SK-N-SH (cell line): ENCODE results near the gene FAM168A. TPM values are rescaled to one million over a fixed set of nuclear protein-coding genes. Genes with fewer than 3 reads are reported as not detected.

Experiments used
- CTCF ChIA-PET: fragments of 300-600, 350-600 bp; formaldehyde crosslinking; extraction: SDS; loops from one replicate; lab custom pipeline; 2021; lab: Yijun Ruan, JAX
- POLR2A ChIA-PET: fragments of 350-600 bp; sonication (Branson Sonifier 250); formaldehyde crosslinking; extraction: SDS; loops from one replicate; lab custom pipeline; 2020; ENCODE audit warnings: antibody characterized with exemption, inconsistent platforms; lab: Yijun Ruan, JAX
- DNase-seq: peaks from one replicate; pipeline ENCODE4 v3.0.0; 2012
- H2AFZ ChIP-seq: fragments of 200-600 bp; sonication (generic); 2 replicates; pipeline ENCODE4 v1.8.1; 2016; ENCODE audit warnings: antibody characterized with exemption, mild to moderate bottlenecking, low read depth
- H3F3A ChIP-seq: fragments of 200-600 bp; sonication (generic); replicated peaks from 2 replicates; pipeline ENCODE3; 2016; ENCODE audit warnings: antibody characterized with exemption, mild to moderate bottlenecking; ENCODE audit not compliant: insufficient read depth
- H3K27ac ChIP-seq, 2 experiments: fragments of 200-500 bp in 1 of 2; fragments of 200-600 bp in 1 of 2; sonication (Bioruptor generic) in 1 of 2; sonication (generic), shearing (Covaris generic) in 1 of 2; 2 replicates each; pipeline versions ENCODE4 v1.5.1 to v1.6.1; 2014 to 2016; ENCODE audit warnings: low read depth in 2 of 2, inconsistent platforms in 1 of 2, low read length in 1 of 2, mild to moderate bottlenecking in 1 of 2, mixed read lengths in 1 of 2
- H3K27me3 ChIP-seq: fragments of 200-600 bp; sonication (generic), shearing (Covaris generic); 2 replicates; pipeline ENCODE4 v1.6.1; 2016; ENCODE audit warnings: mixed run types; ENCODE audit not compliant: insufficient read depth
- H3K36me3 ChIP-seq, 2 experiments: fragments of 200-500 bp in 1 of 2; fragments of 200-600 bp in 1 of 2; sonication (Bioruptor generic) in 1 of 2; sonication (generic) in 1 of 2; replicated peaks in 1 of 2; 2 replicates each; pipeline versions ENCODE3 to v1.5.1; 2014 to 2016; ENCODE audit warnings: low read length in 1 of 2, mild to moderate bottlenecking in 1 of 2; ENCODE audit not compliant: insufficient read depth in 2 of 2, control insufficient read depth in 1 of 2
- H3K4me1 ChIP-seq, 2 experiments: fragments of 200-500 bp in 1 of 2; fragments of 200-600 bp in 1 of 2; sonication (Bioruptor generic) in 1 of 2; sonication (generic), shearing (Covaris generic) in 1 of 2; 2 replicates each; pipeline versions ENCODE4 v1.5.1 to v1.6.1; 2014 to 2016; ENCODE audit warnings: low read depth in 1 of 2, low read length in 1 of 2, mixed run types in 1 of 2; ENCODE audit not compliant: insufficient read depth in 2 of 2, control insufficient read depth in 1 of 2
- H3K4me2 ChIP-seq: fragments of 200-600 bp; sonication (generic), shearing (Covaris generic); 2 replicates; pipeline ENCODE4 v1.6.1; 2017; ENCODE audit warnings: mixed run types
- H3K4me3 ChIP-seq, 2 experiments: fragments of 200-500 bp in 1 of 2; fragments of 200-600 bp in 1 of 2; sonication (Bioruptor generic) in 1 of 2; sonication (generic), shearing (Covaris generic) in 1 of 2; 2 replicates each; pipeline versions ENCODE4 v1.5.1 to v1.8.1; 2014 to 2016; ENCODE audit warnings: low read depth in 2 of 2, inconsistent platforms in 1 of 2, low read length in 1 of 2, mild to moderate bottlenecking in 1 of 2, mixed read lengths in 1 of 2, moderate library complexity in 1 of 2
- H3K79me2 ChIP-seq: fragments of 200-600 bp; sonication (generic); 2 replicates; pipeline ENCODE4 v1.8.1; 2017; ENCODE audit warnings: mild to moderate bottlenecking; ENCODE audit not compliant: insufficient read depth
- H3K9ac ChIP-seq: fragments of 200-600 bp; sonication (generic); 2 replicates; pipeline ENCODE4 v1.6.1; 2017; ENCODE audit warnings: mixed run types
- H3K9me2 ChIP-seq: fragments of 200-600 bp; sonication (generic); 2 replicates; pipeline ENCODE4 v1.6.1; 2017; ENCODE audit warnings: mixed run types
- H3K9me3 ChIP-seq: fragments of 200-600 bp; sonication (generic); 2 replicates; pipeline ENCODE4 v1.6.1; 2017; ENCODE audit warnings: mixed run types, mild to moderate bottlenecking, moderate library complexity
- H4K20me1 ChIP-seq: fragments of 200-600 bp; sonication (generic); 2 replicates; pipeline ENCODE4 v1.6.1; 2017; ENCODE audit warnings: mild to moderate bottlenecking, mixed run types; ENCODE audit not compliant: insufficient read depth
- ELF1 ChIP-seq: IDR thresholded peaks from 2 replicates; pipeline ENCODE4 v1.4.0; 2012
- EP300 ChIP-seq, 2 experiments: IDR thresholded peaks; 2 replicates each; pipeline versions ENCODE4 v1.4.0 to v1.6.1; 2012; ENCODE audit warnings: borderline replicate concordance in 1 of 2, low read depth in 1 of 2, low read length in 1 of 2
- EZH2phosphoT487 ChIP-seq: fragments of 200-600 bp; sonication (generic); IDR thresholded peaks from 2 replicates; pipeline ENCODE4 v1.6.1; 2017; ENCODE audit warnings: low read depth, mixed run types, mild to moderate bottlenecking, antibody characterized with exemption, moderate library complexity, borderline replicate concordance
- GABPA ChIP-seq: IDR thresholded peaks from 2 replicates; pipeline ENCODE4 v1.4.0; 2012; ENCODE audit warnings: low read depth, mild to moderate bottlenecking
- GATA2 ChIP-seq: sonication (generic); formaldehyde crosslinking; IDR thresholded peaks from 2 replicates; pipeline ENCODE4 v1.5.0; 2020; ENCODE audit warnings: mild to moderate bottlenecking, missing genetic modification reagents
- MEF2A ChIP-seq: IDR thresholded peaks from 2 replicates; pipeline ENCODE4 v1.4.0; 2012; ENCODE audit warnings: low read depth, borderline replicate concordance
- NFIC ChIP-seq: IDR thresholded peaks from 2 replicates; pipeline ENCODE4 v1.4.0; 2012; ENCODE audit warnings: borderline replicate concordance
- NRF1 ChIP-seq: IDR thresholded peaks from 2 replicates; pipeline ENCODE4 v1.6.1; 2012; ENCODE audit warnings: low read depth, mild to moderate bottlenecking, low read length
- POLR2AphosphoS5 ChIP-seq: IDR thresholded peaks from 2 replicates; pipeline ENCODE4 v1.6.1; 2012; ENCODE audit warnings: low read depth, low read length
- RCOR1 ChIP-seq: fragments of 150-350 bp; IDR thresholded peaks from 2 replicates; pipeline ENCODE4 v1.6.1; 2017; ENCODE audit warnings: antibody characterized with exemption, low read length
- SIN3A ChIP-seq: IDR thresholded peaks from 2 replicates; pipeline ENCODE4 v1.6.1; 2012; ENCODE audit warnings: low read depth, mild to moderate bottlenecking, low read length, moderate library complexity, borderline replicate concordance
- YY1 ChIP-seq: IDR thresholded peaks from 2 replicates; pipeline ENCODE4 v1.4.0; 2012; ENCODE audit warnings: low read depth, mild to moderate bottlenecking
- ZBTB33 ChIP-seq: IDR thresholded peaks from 2 replicates; pipeline ENCODE4 v1.4.0; 2012; ENCODE audit warnings: low read depth, borderline replicate concordance
- WGBS: methylation state at CpG from one replicate; pipeline ENCODE4 v1.1.6; 2017; ENCODE audit warnings: low lambda C conversion rate; 5-methylcytosine and 5-hydroxymethylcytosine counted together
- polyA plus RNA-seq, 3 experiments: library from polyadenylated mRNA; depleted of rRNA; stranded (reverse); fragments of >200 nt; gene quantifications; 2 replicates each; pipeline ENCODE4 v1.2.3, GENCODE V29; 2012
- TF ChIP-seq, protein P1 (sequence below): fragments of 200-600 bp; sonication (generic); IDR thresholded peaks from 2 replicates; pipeline ENCODE4 v1.6.1; 2017; ENCODE audit warnings: antibody characterized with exemption, mild to moderate bottlenecking, moderate library complexity
- TF ChIP-seq, protein P2 (sequence below): IDR thresholded peaks from 2 replicates; pipeline ENCODE4; 2012
- TF ChIP-seq, protein P3 (sequence below): fragments of 150-350 bp; IDR thresholded peaks from 2 replicates; pipeline ENCODE4 v1.6.1; 2017; ENCODE audit warnings: antibody characterized with exemption, low read length, low read depth, borderline replicate concordance
- TF ChIP-seq, protein P4 (sequence below): IDR thresholded peaks from 2 replicates; pipeline ENCODE4 v1.4.0; 2012; ENCODE audit warnings: low read depth

FAM168A gene
- polyA plus RNA-seq, 1 of the 3 experiments (the other 2 are of a cell fraction) = 17.8 TPM

DNA sequence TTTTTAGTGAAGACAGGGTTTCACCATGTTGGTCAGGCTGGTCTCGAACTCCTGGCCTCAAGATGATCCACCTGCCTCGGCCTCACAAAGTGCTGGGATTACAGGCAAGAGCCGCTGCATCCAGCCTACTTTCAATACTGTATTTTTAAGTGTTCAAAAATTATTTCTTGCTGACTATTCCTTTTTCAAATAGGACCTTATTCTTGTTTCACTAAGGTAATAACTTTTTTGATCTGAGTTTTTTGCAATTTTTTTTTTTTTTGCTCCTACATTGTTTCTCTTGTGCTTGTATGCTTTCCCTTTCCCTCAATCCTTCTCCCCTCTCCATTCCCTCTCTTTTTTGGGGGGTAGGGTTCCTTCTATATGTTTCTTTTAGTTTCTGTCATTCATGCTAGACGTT, 73.1 kb downstream of the FAM168A start:
- H3K9me3 ChIP-seq = no peaks in the 10 kb centered on the region
- WGBS = 92% methylated on average over 4 of the region's 4 CpGs
- TF ChIP-seq POLR2AphosphoS5 (no peak), GATA2 (CRISPR knock-in tag) (no peak), EP300 (IDR thresholded peaks at IDR 0.05; ENCODE audit: borderline replicate concordance in 1 of 2, low read depth in 1 of 2, low read length in 1 of 2) (no peak), GABPA (no peak), MEF2A (no peak), SIN3A (no peak), ELF1 (no peak), EZH2phosphoT487 (no peak), NRF1 (no peak), RCOR1 (no peak), NFIC (no peak), ZBTB33 (no peak), YY1 (no peak)
- TF ChIP-seq, protein P1, sequence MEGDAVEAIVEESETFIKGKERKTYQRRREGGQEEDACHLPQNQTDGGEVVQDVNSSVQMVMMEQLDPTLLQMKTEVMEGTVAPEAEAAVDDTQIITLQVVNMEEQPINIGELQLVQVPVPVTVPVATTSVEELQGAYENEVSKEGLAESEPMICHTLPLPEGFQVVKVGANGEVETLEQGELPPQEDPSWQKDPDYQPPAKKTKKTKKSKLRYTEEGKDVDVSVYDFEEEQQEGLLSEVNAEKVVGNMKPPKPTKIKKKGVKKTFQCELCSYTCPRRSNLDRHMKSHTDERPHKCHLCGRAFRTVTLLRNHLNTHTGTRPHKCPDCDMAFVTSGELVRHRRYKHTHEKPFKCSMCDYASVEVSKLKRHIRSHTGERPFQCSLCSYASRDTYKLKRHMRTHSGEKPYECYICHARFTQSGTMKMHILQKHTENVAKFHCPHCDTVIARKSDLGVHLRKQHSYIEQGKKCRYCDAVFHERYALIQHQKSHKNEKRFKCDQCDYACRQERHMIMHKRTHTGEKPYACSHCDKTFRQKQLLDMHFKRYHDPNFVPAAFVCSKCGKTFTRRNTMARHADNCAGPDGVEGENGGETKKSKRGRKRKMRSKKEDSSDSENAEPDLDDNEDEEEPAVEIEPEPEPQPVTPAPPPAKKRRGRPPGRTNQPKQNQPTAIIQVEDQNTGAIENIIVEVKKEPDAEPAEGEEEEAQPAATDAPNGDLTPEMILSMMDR = no peak
- TF ChIP-seq, protein P2, sequence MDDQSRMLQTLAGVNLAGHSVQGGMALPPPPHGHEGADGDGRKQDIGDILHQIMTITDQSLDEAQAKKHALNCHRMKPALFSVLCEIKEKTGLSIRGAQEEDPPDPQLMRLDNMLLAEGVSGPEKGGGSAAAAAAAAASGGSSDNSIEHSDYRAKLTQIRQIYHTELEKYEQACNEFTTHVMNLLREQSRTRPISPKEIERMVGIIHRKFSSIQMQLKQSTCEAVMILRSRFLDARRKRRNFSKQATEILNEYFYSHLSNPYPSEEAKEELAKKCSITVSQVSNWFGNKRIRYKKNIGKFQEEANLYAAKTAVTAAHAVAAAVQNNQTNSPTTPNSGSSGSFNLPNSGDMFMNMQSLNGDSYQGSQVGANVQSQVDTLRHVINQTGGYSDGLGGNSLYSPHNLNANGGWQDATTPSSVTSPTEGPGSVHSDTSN = no peak
- TF ChIP-seq, protein P3, sequence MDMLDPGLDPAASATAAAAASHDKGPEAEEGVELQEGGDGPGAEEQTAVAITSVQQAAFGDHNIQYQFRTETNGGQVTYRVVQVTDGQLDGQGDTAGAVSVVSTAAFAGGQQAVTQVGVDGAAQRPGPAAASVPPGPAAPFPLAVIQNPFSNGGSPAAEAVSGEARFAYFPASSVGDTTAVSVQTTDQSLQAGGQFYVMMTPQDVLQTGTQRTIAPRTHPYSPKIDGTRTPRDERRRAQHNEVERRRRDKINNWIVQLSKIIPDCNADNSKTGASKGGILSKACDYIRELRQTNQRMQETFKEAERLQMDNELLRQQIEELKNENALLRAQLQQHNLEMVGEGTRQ = no peak
- TF ChIP-seq, protein P4, sequence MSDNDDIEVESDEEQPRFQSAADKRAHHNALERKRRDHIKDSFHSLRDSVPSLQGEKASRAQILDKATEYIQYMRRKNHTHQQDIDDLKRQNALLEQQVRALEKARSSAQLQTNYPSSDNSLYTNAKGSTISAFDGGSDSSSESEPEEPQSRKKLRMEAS = no peak
- TF ChIP-seq, all 33 proteins: peak for 0
- peaks cover 10% of the 10 kb centered on the region for H3F3A ChIP-seq
- H3K9me2 ChIP-seq = no peaks in the 10 kb centered on the region
- H3K36me3 ChIP-seq = peaks cover 0 to 6% of the 10 kb centered on the region in 2 experiments
- CTCF ChIA-PET = no interaction called here
- no peak overlapping the region for H3K27ac ChIP-seq
- H3K9ac ChIP-seq = no peak overlapping the region
- H3K4me1 ChIP-seq = peaks cover 10 to 31% of the 10 kb centered on the region in 2 experiments
- no peaks in the 10 kb centered on the region for H4K20me1 ChIP-seq
- no peak overlapping the region for H2AFZ ChIP-seq
- POLR2A ChIA-PET = no interaction called here
- no peak overlapping the region for H3K4me2 ChIP-seq
- no peaks in the 10 kb centered on the region for H3K27me3 ChIP-seq
- H3K4me3 ChIP-seq = no peak overlapping the region
- no peak for DNase-seq
- H3K79me2 ChIP-seq = peaks cover 22% of the 10 kb centered on the region
